Stimulated activated CD8-positive, alpha-beta memory T cell treated with anti-CD3 and anti-CD28 coated beads, Interleukin-4, amount 100 ng/mL, for 4 hours (primary cell): ENCODE measurements around the gene DLG2.

Source experiments
- DNase-seq, 2 donors: peaks; one replicate each; pipeline ENCODE4 v3.0.0-alpha.2; 2020; ENCODE audit warnings: low read depth in 2 of 2, low spot score in 1 of 2

The DLG2 gene

GRCh38 chr11:83827520-83827919 is 1799.6 kb downstream of the DLG2 start:
- DNase-seq = no peak

DNA sequence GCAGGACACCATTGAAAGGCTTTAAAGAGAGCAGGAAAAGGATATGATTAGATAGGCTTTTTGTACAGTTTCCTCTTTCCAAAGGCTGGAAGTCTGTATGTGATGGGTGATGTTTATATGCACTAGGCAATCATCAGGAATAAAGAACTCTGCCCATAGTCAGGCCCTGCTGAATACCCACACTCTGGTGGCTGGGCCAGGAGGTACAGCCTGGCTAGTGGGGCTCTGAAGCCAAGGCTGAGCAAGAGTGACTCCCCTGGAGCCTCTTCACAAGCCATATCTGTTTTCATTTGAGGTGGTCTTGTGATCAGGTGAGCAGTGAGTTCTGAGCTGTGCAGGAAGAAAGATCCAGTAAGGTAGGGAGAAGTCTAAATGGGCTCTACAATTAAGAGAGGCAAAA is 1801.1 kb downstream of the DLG2 start:
- no peak for DNase-seq

GRCh38 chr11:83823461-83824025 is 1803.6 kb downstream of the DLG2 start:
- no peak for DNase-seq

GRCh38 chr11:83819931-83820549 is 1807.1 kb downstream of the DLG2 start:
- DNase-seq = no peak

DNA sequence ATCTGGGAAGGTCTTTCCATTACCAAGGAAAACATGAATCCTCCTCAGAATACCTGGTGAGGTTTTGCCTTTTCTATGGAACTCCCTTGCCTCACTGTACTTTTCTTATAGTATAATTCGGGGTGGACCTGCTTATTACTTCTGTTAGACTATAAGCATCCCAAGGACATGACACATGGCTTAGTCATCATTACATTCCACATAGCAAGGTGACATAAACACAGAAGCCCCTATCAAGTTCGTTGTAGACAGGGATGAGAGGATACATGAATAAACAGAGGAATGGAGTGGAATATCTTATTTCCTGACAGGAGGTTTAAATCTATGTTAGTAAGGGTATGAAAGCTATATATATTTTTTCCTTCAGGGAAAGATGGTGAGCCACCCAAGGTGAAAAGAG is 1808.8 kb downstream of the DLG2 start:
- DNase-seq = no peak

DNA sequence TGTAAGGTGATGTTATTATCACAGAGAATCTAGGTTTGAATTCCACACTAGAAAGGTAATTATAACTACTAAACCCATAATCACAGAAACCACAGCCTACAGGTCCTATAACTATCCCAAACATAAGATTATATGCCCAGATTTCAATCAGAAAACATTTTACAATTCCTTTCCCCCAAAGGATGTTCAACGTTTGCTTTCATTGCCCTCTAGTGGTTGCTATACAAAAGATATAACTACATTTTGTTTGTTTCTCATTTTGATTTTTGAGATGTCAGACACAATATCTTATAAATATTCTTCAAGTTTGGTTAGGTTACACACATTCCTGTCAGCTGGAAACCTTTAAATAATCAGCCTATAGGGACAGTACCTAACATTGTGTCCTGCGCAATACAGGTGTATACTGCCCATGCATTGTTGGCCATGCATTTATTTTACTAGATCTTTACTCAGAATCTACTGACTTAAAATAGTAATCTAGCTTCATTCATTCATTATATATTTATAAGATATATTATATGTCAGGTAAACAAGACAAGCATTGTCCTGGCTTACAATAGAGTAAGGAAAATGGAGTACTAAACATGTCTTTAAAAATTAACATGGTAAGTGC is 1810.5 kb downstream of the DLG2 start:
- DNase-seq = no peak

- DNase-seq = no peak
These were observed 1811.4 kb downstream of the DLG2 start for GRCh38 chr11:83815736-83816135.

GRCh38 chr11:83813296-83813695 is 1813.8 kb downstream of the DLG2 start:
- no peak for DNase-seq

DNA sequence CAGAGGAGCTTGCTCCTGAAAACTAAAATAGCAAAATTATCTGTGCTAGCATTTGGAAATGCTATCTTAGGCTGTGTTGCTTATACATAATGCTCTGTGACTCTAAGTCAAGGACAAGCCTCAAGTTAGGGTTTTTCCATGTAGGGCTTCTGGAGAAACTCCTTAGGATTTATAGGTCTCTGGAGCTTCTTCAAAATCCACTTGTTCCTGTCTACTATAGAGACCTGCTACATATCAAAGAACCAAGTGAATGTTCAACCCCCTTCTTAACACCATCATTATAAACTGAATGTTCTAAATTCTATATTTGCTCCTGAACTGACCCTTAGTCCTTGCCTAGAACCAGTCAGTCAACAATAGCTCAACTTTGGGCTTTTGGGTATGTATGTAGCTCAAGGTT is 1817.9 kb downstream of the DLG2 start:
- no peak for DNase-seq

- no peak for DNase-seq
These were observed 1825.3 kb downstream of the DLG2 start for GRCh38 chr11:83801799-83802198.

DNA sequence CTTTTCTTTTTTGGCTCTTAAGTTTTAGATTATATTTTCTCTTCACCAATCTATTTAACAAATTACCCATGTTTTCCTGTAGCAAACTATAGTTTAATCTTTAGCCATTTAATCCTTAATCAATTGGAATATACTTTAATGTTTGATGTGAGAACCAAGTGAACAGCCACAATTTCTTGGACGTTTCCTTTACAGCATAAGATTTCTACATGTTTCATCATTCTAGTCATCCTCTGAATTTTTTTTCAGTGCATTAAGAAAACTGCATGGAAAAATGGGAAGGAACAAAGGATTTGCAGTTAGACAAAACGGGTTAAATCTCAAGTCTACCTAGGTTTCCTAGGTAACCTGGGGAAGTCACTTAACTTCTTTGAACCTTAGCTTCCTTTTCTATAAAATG is 1833.8 kb downstream of the DLG2 start:
- DNase-seq = no peak

- no peak for DNase-seq
These were observed 1835.6 kb downstream of the DLG2 start for GRCh38 chr11:83791557-83791956.

- no peak for DNase-seq
These were observed 1841.2 kb downstream of the DLG2 start for GRCh38 chr11:83785942-83786341.

DNA sequence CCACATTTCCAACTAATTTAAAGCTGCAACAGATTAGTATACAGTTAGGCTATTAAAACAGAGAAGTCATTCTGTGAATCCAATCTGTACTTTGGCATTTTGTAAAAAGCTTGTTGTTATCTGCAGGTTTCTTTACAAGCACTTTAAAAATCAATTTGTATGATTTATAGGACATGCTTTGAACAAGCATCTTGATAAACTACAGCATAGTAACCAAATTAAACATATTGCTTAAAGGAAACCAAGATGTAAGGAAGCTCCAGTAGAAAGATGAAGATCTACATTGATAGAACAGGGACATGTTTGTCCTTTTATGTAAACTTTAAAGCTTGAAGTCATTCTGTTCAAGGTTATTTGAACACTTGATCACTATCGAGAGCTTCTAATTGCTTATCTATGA is 1842.7 kb downstream of the DLG2 start:
- DNase-seq = no peak

- no peak for DNase-seq
These were observed 1844.8 kb downstream of the DLG2 start for GRCh38 chr11:83782329-83782728.

GRCh38 chr11:83779876-83780275 is 1847.3 kb downstream of the DLG2 start:
- no peak for DNase-seq

- no peak for DNase-seq
These were observed 1848.5 kb downstream of the DLG2 start for GRCh38 chr11:83778596-83778995.

DNA sequence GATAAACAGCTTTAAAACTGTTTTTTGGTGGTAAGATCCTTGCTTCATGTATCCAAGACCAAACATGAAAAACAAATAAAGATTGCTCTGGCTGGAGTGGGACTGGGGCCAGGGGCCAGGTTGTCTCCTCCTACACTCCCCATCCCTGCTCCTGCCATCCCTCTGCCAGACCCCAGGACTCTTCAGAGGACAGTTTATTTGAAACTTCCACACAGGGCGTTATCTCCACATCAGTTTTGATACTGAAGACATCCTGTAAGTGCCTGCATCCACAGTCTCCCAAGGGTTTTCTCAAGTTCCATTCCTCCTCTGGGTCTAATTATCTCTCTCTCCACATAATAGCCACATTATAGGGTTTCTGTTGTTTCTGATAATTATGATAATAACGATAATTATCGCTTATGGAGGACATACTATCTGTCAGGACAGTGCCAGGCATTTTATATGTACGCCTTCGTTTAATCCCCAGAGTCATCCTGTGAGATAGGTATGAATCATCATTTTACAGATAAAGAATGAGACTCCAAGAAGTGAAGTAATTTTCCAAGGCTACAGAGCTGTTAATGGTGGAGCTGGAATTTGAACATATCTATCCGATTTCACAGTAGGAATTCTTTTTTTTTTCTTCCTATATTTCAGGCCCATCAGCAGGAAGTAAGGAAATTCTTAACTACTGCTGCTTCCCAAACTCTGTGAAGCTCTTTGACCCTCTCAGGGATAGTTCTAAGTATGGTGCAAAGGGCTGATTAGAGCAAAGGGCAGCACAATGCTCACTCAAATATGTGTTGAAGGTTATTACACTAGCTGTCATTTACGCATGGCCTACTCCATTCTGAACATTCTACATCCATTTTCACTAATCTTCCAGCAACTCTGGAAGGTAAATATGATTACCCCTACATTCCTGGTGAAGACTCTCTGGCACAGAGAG is 1852.9 kb downstream of the DLG2 start:
- DNase-seq = no peak

GRCh38 chr11:83768489-83768888 is 1858.7 kb downstream of the DLG2 start:
- no peak for DNase-seq

GRCh38 chr11:83766932-83767331 is 1860.2 kb downstream of the DLG2 start:
- no peak for DNase-seq

DNA sequence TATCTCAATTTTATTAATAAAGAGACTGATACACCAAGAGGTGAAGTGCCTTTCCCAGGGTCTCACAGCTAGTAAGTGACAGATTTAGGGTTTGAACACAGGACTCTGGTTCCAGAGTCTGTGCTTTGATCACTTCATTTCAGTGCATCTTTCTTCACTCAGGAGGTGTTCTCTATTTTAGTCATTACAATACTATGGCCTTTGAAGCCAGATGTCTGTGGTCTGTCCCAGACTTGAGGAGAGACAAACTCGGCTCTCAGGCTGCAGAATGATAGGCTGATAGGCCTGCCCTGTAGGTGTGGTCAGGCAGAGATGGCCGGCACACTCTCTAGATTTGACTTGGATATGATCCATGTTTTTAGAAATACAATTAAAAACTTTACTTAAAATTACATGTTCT is 1862.5 kb downstream of the DLG2 start:
- no peak for DNase-seq

GRCh38 chr11:83760932-83761331 is 1866.2 kb downstream of the DLG2 start:
- DNase-seq = no peak
